GM23338 (cell line): ENCODE results near the gene DDX23.

ENCODE experiments used
- CREB1 ChIP-seq: fragments of 250-450 bp; sonication (Bioruptor Pico); IDR thresholded peaks from 2 replicates; pipeline ENCODE4 v1.5.0; 2020; ENCODE audit warnings: low read depth, mild to moderate bottlenecking, moderate library complexity
- EZH2 ChIP-seq: fragments of 200-600 bp; sonication (generic); IDR thresholded peaks from one replicate; pipeline ENCODE4 v1.8.0; 2017; ENCODE audit warnings: antibody characterized with exemption, mild to moderate bottlenecking, low read depth; ENCODE audit not compliant: unreplicated experiment
- POLR2AphosphoS5 ChIP-seq: IDR thresholded peaks from 2 replicates; pipeline ENCODE4 v1.6.1; 2016; ENCODE audit warnings: antibody characterized with exemption, low read depth
- TF ChIP-seq, protein P1 (sequence below), 2 experiments: fragments of 200-600 bp in 1 of 2; sonication (generic) in 1 of 2; conservative IDR thresholded peaks; 2 replicates each; pipeline versions ENCODE4 v1.5.1 to v1.6.1; 2016 to 2017; ENCODE audit warnings: antibody characterized with exemption in 2 of 2, low read depth in 2 of 2, mild to moderate bottlenecking in 2 of 2, moderate library complexity in 1 of 2
- TF ChIP-seq, protein P2 (sequence below): IDR thresholded peaks from one replicate; pipeline ENCODE4 v1.6.1; 2018; ENCODE audit warnings: antibody characterized with exemption; ENCODE audit not compliant: unreplicated experiment

DNA sequence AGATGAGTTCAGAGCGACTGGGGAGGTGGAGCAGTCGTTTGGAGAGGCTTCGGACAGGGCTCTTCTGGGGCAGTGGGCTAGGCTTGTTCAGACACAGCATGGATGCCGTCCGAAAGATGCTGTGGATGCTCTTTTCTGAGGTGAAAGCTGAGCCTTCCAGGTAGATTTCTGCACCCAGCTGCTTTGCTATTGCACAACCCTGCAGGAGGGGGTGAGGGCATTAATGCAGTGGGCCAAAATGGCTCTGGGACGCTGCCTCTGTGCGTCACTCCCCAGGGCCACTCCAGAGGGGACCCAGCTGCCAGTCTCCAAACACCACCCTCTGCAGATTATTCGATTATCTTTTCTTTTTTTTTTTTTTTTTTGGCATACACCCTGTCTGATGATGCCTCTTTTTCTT is 6.1 kb upstream of the DDX23 start:
- TF ChIP-seq, protein P1, sequence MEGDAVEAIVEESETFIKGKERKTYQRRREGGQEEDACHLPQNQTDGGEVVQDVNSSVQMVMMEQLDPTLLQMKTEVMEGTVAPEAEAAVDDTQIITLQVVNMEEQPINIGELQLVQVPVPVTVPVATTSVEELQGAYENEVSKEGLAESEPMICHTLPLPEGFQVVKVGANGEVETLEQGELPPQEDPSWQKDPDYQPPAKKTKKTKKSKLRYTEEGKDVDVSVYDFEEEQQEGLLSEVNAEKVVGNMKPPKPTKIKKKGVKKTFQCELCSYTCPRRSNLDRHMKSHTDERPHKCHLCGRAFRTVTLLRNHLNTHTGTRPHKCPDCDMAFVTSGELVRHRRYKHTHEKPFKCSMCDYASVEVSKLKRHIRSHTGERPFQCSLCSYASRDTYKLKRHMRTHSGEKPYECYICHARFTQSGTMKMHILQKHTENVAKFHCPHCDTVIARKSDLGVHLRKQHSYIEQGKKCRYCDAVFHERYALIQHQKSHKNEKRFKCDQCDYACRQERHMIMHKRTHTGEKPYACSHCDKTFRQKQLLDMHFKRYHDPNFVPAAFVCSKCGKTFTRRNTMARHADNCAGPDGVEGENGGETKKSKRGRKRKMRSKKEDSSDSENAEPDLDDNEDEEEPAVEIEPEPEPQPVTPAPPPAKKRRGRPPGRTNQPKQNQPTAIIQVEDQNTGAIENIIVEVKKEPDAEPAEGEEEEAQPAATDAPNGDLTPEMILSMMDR (conservative IDR thresholded peaks at IDR 0.05; ENCODE audit: low read depth in 2 of 2): no peak
- no peak for TF ChIP-seq POLR2AphosphoS5
- TF ChIP-seq EZH2: no peak
- TF ChIP-seq, protein P2, sequence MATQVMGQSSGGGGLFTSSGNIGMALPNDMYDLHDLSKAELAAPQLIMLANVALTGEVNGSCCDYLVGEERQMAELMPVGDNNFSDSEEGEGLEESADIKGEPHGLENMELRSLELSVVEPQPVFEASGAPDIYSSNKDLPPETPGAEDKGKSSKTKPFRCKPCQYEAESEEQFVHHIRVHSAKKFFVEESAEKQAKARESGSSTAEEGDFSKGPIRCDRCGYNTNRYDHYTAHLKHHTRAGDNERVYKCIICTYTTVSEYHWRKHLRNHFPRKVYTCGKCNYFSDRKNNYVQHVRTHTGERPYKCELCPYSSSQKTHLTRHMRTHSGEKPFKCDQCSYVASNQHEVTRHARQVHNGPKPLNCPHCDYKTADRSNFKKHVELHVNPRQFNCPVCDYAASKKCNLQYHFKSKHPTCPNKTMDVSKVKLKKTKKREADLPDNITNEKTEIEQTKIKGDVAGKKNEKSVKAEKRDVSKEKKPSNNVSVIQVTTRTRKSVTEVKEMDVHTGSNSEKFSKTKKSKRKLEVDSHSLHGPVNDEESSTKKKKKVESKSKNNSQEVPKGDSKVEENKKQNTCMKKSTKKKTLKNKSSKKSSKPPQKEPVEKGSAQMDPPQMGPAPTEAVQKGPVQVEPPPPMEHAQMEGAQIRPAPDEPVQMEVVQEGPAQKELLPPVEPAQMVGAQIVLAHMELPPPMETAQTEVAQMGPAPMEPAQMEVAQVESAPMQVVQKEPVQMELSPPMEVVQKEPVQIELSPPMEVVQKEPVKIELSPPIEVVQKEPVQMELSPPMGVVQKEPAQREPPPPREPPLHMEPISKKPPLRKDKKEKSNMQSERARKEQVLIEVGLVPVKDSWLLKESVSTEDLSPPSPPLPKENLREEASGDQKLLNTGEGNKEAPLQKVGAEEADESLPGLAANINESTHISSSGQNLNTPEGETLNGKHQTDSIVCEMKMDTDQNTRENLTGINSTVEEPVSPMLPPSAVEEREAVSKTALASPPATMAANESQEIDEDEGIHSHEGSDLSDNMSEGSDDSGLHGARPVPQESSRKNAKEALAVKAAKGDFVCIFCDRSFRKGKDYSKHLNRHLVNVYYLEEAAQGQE: no peak
- no peak for TF ChIP-seq CREB1 (CRISPR knock-in tag)
